ES-I3 (cell line): ENCODE data around the gene MUS81.
"Not testable (repeated sequence)": the region's sequence is repeated elsewhere in the genome, so short reads cannot be mapped to it uniquely, and the experiment has no call there.

Experiments
- H3K36me3 ChIP-seq: 2 replicates; pipeline ENCODE4 v1.6.1; 2013; ENCODE audit warnings: mild to moderate bottlenecking, low read length, control low read depth, moderate library complexity; ENCODE audit not compliant: insufficient read depth
- H3K4me1 ChIP-seq: 2 replicates; pipeline ENCODE4 v1.6.1; 2013; ENCODE audit warnings: mild to moderate bottlenecking, control low read depth, low read length; ENCODE audit not compliant: insufficient read depth
- H3K9ac ChIP-seq: 2 replicates; pipeline ENCODE4 v1.6.1; 2013; ENCODE audit warnings: low read depth, mild to moderate bottlenecking, low read length, moderate library complexity
- H3K9me3 ChIP-seq: 2 replicates; pipeline ENCODE4 v1.6.1; 2013; ENCODE audit warnings: mild to moderate bottlenecking, low read length, moderate library complexity; ENCODE audit not compliant: control insufficient read depth, insufficient read depth

MUS81 gene

DNA sequence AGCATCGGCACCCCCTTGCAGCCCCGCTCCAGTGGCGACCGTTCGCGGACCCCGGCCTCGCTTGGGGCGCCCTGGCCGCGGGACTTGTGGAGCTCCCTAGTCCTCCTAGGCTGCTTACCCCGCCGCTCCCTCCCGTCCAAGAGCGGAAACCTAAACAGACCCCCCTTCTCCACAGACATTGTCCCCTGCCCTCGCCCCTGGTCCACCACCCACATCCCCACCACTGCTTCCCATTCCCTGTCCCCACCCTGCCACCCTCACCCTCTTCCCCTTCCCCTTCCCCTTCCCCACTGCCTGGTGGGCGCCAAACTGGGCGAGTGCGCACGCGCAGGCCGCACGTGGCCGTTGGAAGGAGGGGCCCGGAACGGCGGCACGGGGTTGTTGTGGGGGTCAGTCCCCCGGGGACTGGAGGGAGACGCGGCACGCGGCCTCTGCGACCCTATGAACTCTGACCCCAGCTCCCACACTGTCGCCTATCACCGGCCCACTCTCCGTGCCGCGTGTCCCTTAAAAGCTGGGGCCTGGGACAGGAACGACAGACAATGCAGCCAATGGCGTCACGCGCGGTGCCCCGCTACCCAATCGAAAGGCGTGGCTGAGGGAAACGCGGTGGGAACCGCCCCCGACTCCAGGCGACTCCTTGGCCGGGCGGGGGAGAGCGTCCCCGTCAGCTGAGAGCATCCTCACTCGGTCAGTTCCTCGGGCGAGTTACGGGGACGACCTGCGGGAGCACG, 26.8 kb upstream of the MUS81 start, which contains the start of gene SNX32:
Gene SNX32 (plus strand): TSS at position 667 of the 734 bp plus-strand sequence. CDS start 103 bp downstream, outside the sequence.
- no peaks in the 10 kb centered on the region for H3K36me3 ChIP-seq
- peak within 1 kb of the TSS; percentile 58 for H3K9ac ChIP-seq
- no peaks in the 10 kb centered on the region for H3K9me3 ChIP-seq
- 0 out of 2 replicates have a peak, but pooled peaks cover 9% of the 10 kb centered on the region for H3K4me1 ChIP-seq

DNA sequence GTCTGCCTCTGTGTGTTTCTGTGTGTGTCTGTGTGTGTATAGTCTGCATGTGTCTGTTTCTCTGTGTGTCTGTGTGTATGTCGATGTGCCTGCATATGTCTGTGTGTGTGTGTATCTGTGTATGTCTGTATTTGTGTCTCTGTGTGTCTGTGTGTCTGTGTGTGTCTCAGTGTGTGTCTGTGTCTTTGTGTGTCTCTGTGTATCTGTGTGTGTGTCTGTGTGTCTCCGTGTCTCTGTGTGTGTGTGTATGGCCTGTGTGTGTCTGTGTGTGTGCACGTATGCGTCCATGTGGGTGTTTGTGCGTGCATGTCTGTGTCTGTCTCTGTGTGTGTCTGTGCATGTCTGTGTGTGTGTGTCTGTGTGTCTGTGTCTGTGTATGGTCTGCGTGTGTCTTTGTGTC, 26.0 kb upstream of the MUS81 start:
- H3K4me1 ChIP-seq = 0 out of 2 replicates have a peak, but pooled peaks cover 9% of the 10 kb centered on the region
- H3K36me3 ChIP-seq = no peaks in the 10 kb centered on the region
- no peaks in the 10 kb centered on the region for H3K9me3 ChIP-seq
- peak overlapping the region; percentile 58 for H3K9ac ChIP-seq

DNA sequence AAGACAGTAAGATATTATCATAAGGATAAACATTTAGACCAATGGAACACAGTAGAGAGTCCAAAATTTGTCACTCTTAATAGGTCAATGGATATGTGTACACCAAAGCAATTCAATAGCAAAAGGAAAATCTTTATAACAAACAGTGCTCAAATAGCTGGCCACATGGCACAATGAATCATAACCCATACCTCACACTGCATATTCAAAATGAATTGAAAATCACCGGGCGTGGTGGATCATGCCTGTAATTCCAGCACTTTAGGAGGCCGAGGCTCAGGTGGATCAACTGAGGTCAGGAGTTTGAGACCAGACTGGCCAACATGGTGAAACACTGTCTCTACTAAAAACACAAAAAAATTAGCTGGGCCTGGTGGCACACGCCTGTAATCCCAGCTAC, 18.1 kb upstream of the MUS81 start:
- Histone ChIP-seq H3K9me3 (no peaks in the 10 kb centered on the region), H3K4me1 (no peaks in the 10 kb centered on the region), H3K36me3 (no peaks in the 10 kb centered on the region), H3K9ac (no peak overlapping the region)

DNA sequence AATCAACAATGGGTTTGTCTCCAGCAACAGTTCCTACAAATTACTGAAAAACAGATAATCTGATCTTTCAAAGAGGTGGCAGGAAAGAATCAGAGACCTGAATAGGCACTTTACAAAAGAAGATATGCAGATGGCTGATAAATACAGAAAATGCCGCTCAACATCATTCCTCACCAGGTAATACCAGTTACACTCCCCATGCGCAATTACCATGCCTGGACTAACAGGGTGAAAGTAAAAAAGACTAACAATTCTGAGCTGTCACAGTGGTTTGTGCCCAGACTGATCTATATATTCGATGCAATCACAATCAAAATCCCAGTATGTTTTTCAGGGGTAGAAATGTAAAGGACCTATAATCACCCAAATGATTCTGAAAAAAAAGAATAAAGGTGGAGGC, 16.4 kb upstream of the MUS81 start:
- Histone ChIP-seq H3K9ac (no peak overlapping the region), H3K4me1 (no peaks in the 10 kb centered on the region), H3K36me3 (no peaks in the 10 kb centered on the region), H3K9me3 (no peaks in the 10 kb centered on the region)

DNA sequence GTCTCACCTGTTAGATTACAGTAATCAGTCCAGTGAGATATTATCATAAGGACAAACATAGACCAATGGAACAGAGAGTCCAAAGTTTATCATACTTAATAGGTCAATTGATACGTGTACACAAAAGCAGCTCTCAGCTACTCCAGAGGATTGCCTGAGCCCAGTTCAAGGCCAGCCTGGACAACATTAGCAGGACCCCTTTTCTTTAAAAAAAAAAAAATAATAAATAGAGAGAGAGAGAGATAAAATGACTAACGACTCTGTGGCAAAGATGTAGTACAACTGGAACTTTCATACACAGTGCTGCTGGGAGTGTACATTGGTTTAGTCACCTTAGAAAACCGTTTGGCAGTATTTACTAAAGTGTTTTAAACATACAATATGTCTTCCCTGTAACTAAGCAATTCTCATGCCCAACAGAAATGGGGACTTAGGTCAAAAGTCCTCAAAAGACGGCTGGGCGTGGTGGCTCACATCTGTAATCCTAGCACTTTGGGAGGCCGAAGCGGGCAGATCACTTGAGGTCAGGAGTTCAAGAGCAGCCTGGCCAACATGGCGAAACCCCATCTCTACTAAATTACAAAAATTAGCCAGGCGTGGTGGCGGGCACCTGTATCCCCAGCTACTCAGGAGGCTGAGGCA, 15.9 kb upstream of the MUS81 start:
- H3K9ac ChIP-seq = no peak overlapping the region
- H3K9me3 ChIP-seq = no peaks in the 10 kb centered on the region
- H3K36me3 ChIP-seq = no peaks in the 10 kb centered on the region
- H3K4me1 ChIP-seq = no peaks in the 10 kb centered on the region

DNA sequence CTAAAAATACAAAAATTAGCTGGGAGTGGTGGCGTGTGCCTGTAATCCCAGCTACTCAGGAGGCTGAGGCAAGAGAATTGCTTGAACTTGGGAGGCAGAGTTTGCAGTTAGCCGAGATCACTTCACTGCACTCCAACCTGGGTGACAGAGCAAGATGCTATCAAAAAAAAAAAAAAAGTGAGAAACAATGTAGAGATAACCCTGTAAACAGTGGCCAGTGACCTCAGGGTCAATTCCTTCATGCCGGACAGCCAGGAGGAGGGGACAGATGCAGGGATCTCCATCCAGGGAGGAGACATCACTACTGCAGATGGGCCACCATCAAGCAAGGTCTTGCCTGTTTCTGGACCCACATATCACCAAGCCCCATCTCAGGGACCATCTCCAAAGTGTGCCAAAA, 12.5 kb upstream of the MUS81 start:
- Histone ChIP-seq H3K9ac (no peak overlapping the region), H3K9me3 (peaks cover 8% of the 10 kb centered on the region; the same call in 1 of the 2 replicates), H3K4me1 (no peaks in the 10 kb centered on the region), H3K36me3 (no peaks in the 10 kb centered on the region; the same call in 1 of the 2 replicates)

DNA sequence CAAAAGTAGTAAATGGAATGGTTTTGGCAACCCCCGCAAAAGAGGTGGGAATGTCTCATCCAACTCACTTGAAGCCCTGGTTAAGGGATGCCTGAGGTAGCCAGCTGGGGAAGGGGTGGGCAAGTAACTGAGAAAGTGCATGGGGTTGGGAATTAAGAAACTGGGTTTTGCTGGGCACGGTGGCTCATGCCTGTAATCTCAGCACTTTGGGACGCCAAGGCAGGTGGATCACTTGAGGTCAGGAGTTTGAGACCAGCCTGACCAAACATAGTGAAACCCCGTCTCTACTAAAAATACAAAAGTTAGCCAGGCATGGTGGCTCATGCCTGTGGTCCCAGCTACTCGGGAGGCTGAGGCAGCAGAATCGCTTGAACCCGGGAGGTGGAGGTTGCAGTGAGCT, 11.5 kb upstream of the MUS81 start:
- H3K9ac ChIP-seq, H3K4me1 ChIP-seq, H3K36me3 ChIP-seq, H3K9me3 ChIP-seq: not testable (repeated sequence)

DNA sequence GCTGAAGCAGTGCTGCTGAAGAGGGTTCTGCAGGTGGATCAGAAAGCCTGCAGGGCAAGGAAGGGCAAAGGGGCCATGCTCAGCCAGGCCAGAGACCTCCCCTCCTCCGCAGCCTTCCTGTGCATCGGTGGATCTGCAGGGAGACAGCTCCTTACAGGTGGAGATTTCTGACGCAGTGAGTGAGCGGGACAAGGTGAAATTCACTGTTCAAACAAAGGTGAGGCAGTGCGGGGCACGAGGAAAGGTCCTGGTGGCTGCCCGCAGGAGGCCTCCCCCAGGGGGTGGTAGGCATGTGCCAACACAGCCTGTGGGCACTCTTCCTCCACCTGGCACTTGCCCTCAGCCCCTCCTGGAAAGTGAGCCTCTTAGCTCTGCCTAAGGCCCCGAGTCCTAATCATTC, 10.9 kb upstream of the MUS81 start:
- no peak overlapping the region for H3K9ac ChIP-seq
- H3K36me3 ChIP-seq = peaks cover 7% of the 10 kb centered on the region; the same call in 1 of the 2 replicates
- H3K4me1 ChIP-seq = no peaks in the 10 kb centered on the region
- H3K9me3 ChIP-seq = peaks cover 8% of the 10 kb centered on the region; the same call in 1 of the 2 replicates

DNA sequence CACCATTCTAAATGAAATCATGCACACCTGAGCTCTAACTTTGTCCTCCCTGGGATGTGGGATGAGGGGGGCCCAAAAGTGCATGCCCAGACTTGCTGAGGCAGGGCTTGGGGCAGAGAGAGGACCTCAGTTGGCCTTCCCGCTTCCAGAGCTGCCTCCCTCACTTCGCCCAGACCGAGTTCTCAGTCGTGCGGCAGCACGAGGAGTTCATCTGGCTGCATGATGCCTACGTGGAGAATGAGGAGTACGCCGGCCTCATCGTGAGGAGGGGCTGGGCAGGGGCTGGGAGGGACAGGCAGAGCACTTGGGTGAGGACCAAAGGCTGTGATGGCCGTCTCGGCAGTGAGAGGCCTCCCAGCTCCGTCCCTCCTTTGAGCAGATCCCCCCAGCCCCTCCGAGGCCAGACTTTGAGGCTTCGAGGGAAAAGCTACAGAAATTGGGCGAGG, 10.4 kb upstream of the MUS81 start:
- Histone ChIP-seq H3K9ac (no peak overlapping the region), H3K4me1 (no peaks in the 10 kb centered on the region), H3K36me3 (peaks cover 9% of the 10 kb centered on the region; the same call in 1 of the 2 replicates), H3K9me3 (peaks cover 8% of the 10 kb centered on the region; the same call in 1 of the 2 replicates)

DNA sequence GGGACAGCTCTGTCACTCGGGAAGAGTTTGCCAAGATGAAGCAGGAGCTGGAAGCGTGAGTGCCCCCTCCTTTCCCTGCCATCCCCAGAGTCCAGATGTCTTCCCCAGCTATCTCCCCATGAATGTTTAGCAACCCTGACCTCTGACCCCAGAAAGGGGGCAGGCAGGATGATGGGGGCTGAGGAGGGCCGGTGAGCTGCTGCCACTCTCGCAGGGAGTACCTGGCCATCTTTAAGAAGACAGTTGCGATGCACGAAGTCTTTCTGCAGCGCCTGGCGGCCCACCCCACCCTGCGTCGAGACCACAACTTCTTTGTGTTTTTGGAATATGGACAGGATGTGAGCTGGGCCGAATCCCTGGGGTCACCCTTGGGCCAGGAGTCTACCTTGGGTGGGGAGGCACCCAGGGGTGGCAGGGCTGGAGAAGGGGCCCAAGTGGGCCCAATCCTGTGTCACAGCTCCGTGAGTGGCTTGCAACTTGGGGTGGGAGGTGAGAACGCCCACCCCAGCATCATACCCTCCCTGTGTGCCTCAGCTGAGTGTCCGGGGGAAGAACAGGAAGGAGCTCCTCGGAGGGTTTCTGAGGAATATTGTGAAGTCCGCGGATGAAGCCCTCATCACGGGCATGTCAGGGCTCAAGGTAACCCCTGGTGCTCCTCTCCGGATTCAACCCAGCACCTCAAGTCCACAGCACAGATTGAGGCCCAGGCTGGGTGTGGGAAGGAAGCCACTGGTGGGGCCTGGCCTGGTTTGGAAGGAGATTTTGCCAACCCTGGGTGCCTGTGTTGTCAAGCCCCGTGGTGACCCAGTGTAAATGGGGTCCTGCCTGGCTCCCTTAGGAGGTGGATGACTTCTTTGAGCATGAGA, 9.8 kb upstream of the MUS81 start:
- Histone ChIP-seq H3K36me3 (peaks cover 13% of the 10 kb centered on the region; the same call in 1 of the 2 replicates), H3K4me1 (no peaks in the 10 kb centered on the region), H3K9me3 (peaks cover 8% of the 10 kb centered on the region; the same call in 1 of the 2 replicates), H3K9ac (no peak overlapping the region)

DNA sequence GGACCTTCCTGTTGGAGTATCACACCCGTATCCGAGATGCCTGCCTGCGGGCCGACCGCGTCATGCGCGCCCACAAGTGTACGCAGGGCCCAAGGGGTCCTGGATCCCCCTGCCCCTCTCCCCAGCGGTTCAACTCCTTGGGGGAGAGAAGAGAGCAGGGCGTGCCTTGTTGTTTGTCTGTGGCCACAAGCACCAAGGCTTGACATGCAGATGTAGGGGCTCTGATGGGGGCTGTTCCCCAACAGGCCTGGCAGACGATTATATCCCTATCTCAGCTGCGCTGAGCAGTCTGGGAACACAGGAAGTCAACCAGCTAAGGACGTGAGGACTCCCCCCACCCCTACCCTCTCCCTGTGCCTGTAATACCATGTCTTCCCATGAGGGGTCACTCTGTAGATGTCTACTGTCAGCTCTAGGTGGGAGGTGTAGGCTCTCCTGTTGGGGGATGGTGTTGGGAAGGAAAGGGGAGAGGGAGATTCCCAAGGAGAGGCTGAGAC, 9.1 kb upstream of the MUS81 start:
- Histone ChIP-seq H3K9ac (no peak overlapping the region), H3K9me3 (peaks cover 8% of the 10 kb centered on the region; the same call in 1 of the 2 replicates), H3K36me3 (peaks cover 19% of the 10 kb centered on the region), H3K4me1 (no peaks in the 10 kb centered on the region)

DNA sequence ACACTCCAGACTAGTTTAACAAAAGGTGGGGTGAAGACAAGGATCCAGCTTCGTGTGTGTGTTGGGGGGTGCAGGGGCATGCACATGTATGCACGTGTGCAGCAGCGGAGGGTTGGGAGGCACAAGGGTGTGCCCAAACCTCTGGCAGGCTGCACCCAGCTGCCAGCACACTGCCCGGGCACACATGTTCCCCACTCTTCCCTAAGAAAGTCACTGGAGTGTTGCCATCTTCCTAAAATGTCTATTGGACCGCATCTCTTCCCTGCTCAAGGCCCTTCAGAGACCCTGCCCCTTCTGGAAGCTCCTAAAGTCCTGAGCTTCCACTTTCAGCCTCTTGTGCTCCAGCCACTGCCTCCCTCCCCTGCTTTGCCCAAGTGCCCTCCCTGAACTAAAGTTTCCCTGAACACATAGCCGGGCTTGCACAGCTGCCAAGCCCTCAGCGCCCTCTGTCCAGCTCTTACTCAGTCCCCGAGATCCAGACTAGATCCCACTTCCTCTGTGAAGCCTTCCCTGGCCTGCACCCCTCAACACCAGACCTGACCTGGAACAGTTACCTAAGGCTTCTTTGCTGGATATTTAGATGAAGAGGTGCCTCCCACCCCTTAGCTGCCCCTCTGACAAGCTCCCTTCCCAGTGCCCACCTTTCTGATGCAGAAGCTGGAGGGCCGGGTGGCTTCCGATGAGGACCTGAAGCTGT, 8.3 kb upstream of the MUS81 start:
- no peaks in the 10 kb centered on the region for H3K4me1 ChIP-seq

DNA sequence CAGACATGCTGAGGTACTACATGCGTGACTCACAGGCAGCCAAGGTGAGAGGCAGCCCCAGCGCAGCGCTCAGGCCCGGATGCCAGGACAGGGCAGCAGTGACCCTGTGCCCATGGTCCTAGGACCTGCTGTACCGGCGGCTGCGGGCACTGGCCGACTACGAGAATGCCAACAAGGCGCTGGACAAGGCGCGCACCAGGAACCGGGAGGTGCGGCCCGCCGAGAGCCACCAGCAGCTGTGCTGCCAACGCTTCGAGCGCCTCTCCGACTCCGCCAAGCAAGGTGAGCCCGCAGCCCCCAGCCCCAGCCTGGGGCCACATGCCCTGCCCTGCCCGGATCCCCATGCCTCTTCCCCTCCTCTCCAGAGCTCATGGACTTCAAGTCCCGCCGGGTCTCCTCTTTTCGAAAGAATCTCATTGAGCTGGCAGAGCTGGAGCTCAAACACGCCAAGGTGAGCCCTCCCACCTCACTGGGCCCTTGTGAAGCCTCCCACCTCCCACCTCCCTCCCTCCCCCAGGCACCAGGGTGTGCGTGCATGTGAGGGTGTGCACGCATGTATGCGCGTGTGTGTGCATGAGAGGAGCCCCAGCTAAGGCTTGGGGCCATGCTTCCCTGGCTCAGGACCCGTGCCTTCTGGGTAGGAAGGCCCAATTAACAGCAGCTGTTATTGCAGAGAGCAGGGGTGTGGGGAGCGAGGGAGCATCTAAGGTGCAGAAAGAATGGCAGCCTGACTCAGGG, 7.6 kb upstream of the MUS81 start:
- Histone ChIP-seq H3K36me3 (peaks cover 20% of the 10 kb centered on the region), H3K9ac (no peak overlapping the region), H3K9me3 (peaks cover 8% of the 10 kb centered on the region; the same call in 1 of the 2 replicates), H3K4me1 (no peaks in the 10 kb centered on the region)

More for the DNA sequence above, 8.3 kb upstream of the MUS81 start:
- no peak overlapping the region for H3K9ac ChIP-seq
- H3K9me3 ChIP-seq = peaks cover 8% of the 10 kb centered on the region; the same call in 1 of the 2 replicates
- H3K36me3 ChIP-seq = peaks cover 20% of the 10 kb centered on the region
